OCI-LY3 (cell line): ENCODE measurements around the gene MYL6B.
"Not testable (repeated sequence)": the region's sequence is repeated elsewhere in the genome, so short reads cannot be mapped to it uniquely, and the experiment has no call there.

Source experiments
- CTCF ChIP-seq: fragments of 200-600, 300-600 bp; sonication (generic); IDR thresholded peaks from 2 replicates; pipeline ENCODE4 v1.5.1; 2014; ENCODE audit warnings: antibody characterized with exemption, low read length, low read depth
- EZH2phosphoT487 ChIP-seq: fragments of 200-600 bp; shearing (Covaris generic); IDR thresholded peaks from 2 replicates; pipeline ENCODE4 v1.6.1; 2018; ENCODE audit warnings: antibody characterized with exemption, mixed run types, low read depth

GRCh38 chr12:56196818-56197550, 44.6 kb downstream of the MYL6B start:
- TF ChIP-seq CTCF, EZH2phosphoT487: not testable (repeated sequence)
